Endothelial cell of umbilical vein (primary cell): ENCODE measurements around the gene LIPH. TPM values are rescaled to one million over a fixed set of nuclear protein-coding genes. Genes with fewer than 3 reads are reported as not detected.

Experiments used
- BruUV-seq: library from RNA; stranded (reverse); fragments of 400-500 nt; replicated peaks from 2 replicates; lab custom pipeline; 2021; lab: Mats Ljungman, UMichigan
- CTCF ChIA-PET: fragments of 300-600, 350-600 bp; sonication (Branson Sonifier 250); formaldehyde crosslinking; loops from one replicate; lab custom pipeline; 2021; ENCODE audit warnings: antibody characterized with exemption, inconsistent platforms; lab: Charles Lee
- POLR2A ChIA-PET: fragments of 300-600, 350-600 bp; sonication (Branson Sonifier 250); formaldehyde crosslinking; loops from one replicate; lab custom pipeline; 2021; ENCODE audit warnings: antibody characterized with exemption, inconsistent platforms; lab: Charles Lee
- DNase-seq: peaks from one replicate; pipeline ENCODE4 v3.0.0-alpha.2; 2011; ENCODE audit warnings: low read depth, low spot score
- FAIRE-seq: peaks from 2 replicates; lab custom pipeline; 2011; peaks lifted over from hg19 to GRCh38; lab: Jason Lieb, UNC
- H2AFZ ChIP-seq: 2 replicates; pipeline ENCODE4 v1.6.0; 2012; ENCODE audit warnings: low read depth, low read length, control low read depth, inconsistent platforms
- H3K27ac ChIP-seq: 2 replicates; pipeline ENCODE4 v1.5.1; 2011; ENCODE audit warnings: low read depth, mild to moderate bottlenecking, control low read depth, low read length, moderate library complexity; ENCODE audit not compliant: insufficient read depth
- H3K27me3 ChIP-seq, 2 experiments: 2 replicates each; pipeline versions ENCODE4 v1.6.0 to v1.6.1; 2011; ENCODE audit warnings: low read length in 2 of 2, mixed read lengths in 1 of 2; ENCODE audit not compliant: control insufficient read depth in 2 of 2, insufficient read depth in 2 of 2
- H3K36me3 ChIP-seq, 2 experiments: 2 replicates in 1 of 2; 3 replicates in 1 of 2; pipeline ENCODE4 v1.5.1; 2011; ENCODE audit warnings: low read length in 2 of 2, mild to moderate bottlenecking in 1 of 2, moderate library complexity in 1 of 2; ENCODE audit not compliant: control insufficient read depth in 2 of 2, insufficient read depth in 2 of 2; ENCODE audit errors: extremely low read depth in 1 of 2
- H3K4me1 ChIP-seq: 3 replicates; pipeline ENCODE4 v1.5.1; 2011; ENCODE audit warnings: mild to moderate bottlenecking, low read length; ENCODE audit not compliant: control insufficient read depth, insufficient read depth; ENCODE audit errors: extremely low read depth
- H3K4me2 ChIP-seq: 2 replicates; pipeline ENCODE4 v1.6.1; 2011; ENCODE audit warnings: low read length, control low read depth, mixed read lengths; ENCODE audit not compliant: insufficient read depth
- H3K4me3 ChIP-seq, 3 experiments: fragments of 200-600 bp in 1 of 3; sonication (generic), shearing (Covaris generic) in 1 of 3; replicated peaks in 1 of 3; 2 replicates each; pipeline ENCODE4 v1.5.1; 2011 to 2016; ENCODE audit warnings: control low read depth in 3 of 3, low read length in 3 of 3, mild to moderate bottlenecking in 2 of 3, inconsistent platforms in 1 of 3, low read depth in 1 of 3, moderate library complexity in 1 of 3; ENCODE audit not compliant: insufficient read depth in 1 of 3
- H3K79me2 ChIP-seq: 2 replicates; pipeline ENCODE4 v1.6.0; 2012; ENCODE audit warnings: low read length, inconsistent platforms; ENCODE audit not compliant: control insufficient read depth, insufficient read depth
- H3K9ac ChIP-seq: replicated peaks from 2 replicates; pipeline ENCODE3; 2011; ENCODE audit warnings: low read length, control low read depth; ENCODE audit not compliant: insufficient read depth; ENCODE audit errors: extremely low read depth
- H3K9me1 ChIP-seq: replicated peaks from 3 replicates; pipeline ENCODE4 v1.6.0; 2011; ENCODE audit warnings: mild to moderate bottlenecking, low read length; ENCODE audit not compliant: control insufficient read depth, insufficient read depth; ENCODE audit errors: extremely low read depth
- H3K9me3 ChIP-seq: replicated peaks from 2 replicates; pipeline ENCODE4 v1.5.1; 2012; ENCODE audit warnings: low read length, inconsistent platforms; ENCODE audit not compliant: control insufficient read depth, insufficient read depth
- H4K20me1 ChIP-seq: replicated peaks from 2 replicates; pipeline ENCODE3; 2011; ENCODE audit warnings: mild to moderate bottlenecking, low read length; ENCODE audit not compliant: control insufficient read depth, insufficient read depth; ENCODE audit errors: extremely low read depth
- CTCF ChIP-seq, 2 donors: IDR thresholded peaks; 1 replicate in 1 of 2; 2 replicates in 1 of 2; pipeline ENCODE4 v1.5.1; 2011; ENCODE audit warnings: low read length in 2 of 2, mild to moderate bottlenecking in 2 of 2, moderate library complexity in 2 of 2, control low read depth in 1 of 2, inconsistent platforms in 1 of 2, low read depth in 1 of 2; ENCODE audit not compliant: insufficient read depth in 1 of 2; ENCODE audit errors: extremely low read depth in 1 of 2
- GATA2 ChIP-seq: IDR thresholded peaks from 2 replicates; pipeline ENCODE4 v1.7.0; 2011; ENCODE audit warnings: low read depth, mild to moderate bottlenecking, moderate library complexity, mixed read lengths, low read length; ENCODE audit not compliant: insufficient read length, insufficient read depth
- MAX ChIP-seq: IDR thresholded peaks from 2 replicates; pipeline ENCODE4 v1.6.1; 2011; ENCODE audit not compliant: insufficient read depth, insufficient read length
- POLR2A ChIP-seq: IDR thresholded peaks from 2 replicates; pipeline ENCODE4 v1.6.1; 2012; ENCODE audit warnings: low read depth, mild to moderate bottlenecking, control low read depth, low read length
- POLR2AphosphoS5 ChIP-seq: IDR thresholded peaks from 2 replicates; pipeline ENCODE4 v1.6.1; 2012; ENCODE audit warnings: low read depth, mild to moderate bottlenecking, control low read depth, low read length, moderate library complexity; ENCODE audit not compliant: insufficient read depth
- dilution Hi-C: fragments of 300-500 bp; cut with MboI; formaldehyde crosslinking; loops from one replicate; pipeline ENCODE4 v1.15.0; 2019; ENCODE audit warnings: low sequenced_read_pairs; ENCODE audit not compliant: extremely low pct_ligation_motif_present
- intact Hi-C: fragments of 100-400 bp; cut with micrococcal nuclease; formaldehyde crosslinking; loops from one replicate; pipeline ENCODE4 v1.10.0; 2022
- polyA plus RNA-seq, 4 experiments: library from polyadenylated mRNA; depleted of rRNA in 3 of 4; stranded (reverse) in 3 of 4; unstranded in 1 of 4; fragments of >200 nt; gene quantifications; 2 replicates each; pipeline versions ENCODE4 v1.2.1 to v1.2.3, GENCODE V29; 2011 to 2012; ENCODE audit warnings: missing spikeins in 1 of 4
- total RNA-seq: library from RNA; stranded (reverse); gene quantifications from 2 replicates; pipeline ENCODE4 v1.2.3, GENCODE V29; 2021

Gene LIPH
- total and polyA plus RNA-seq, 2 donors (not counting 3 experiments of a cell fraction or from before 2014, with no cell fraction given) = not detected

GRCh38 chr3:185526349-185526951, 25.9 kb downstream of the LIPH start:
- no TSS peak for BruUV-seq
- intact Hi-C loops = no loop called here
- TF ChIP-seq MAX (no peak), GATA2 (no peak), POLR2AphosphoS5 (no peak), POLR2A (no peak), CTCF (IDR thresholded peaks at IDR 0.05; ENCODE audit: extremely low read depth in 1 of 2, insufficient read depth in 1 of 2, low read depth in 1 of 2, low read length in 2 of 2) (no peak)
- Histone ChIP-seq H3K9ac (no peak overlapping the region), H3K4me2 (no peak overlapping the region), H3K27me3 (no peaks in the 10 kb centered on the region), H3K9me3 (no peaks in the 10 kb centered on the region), H4K20me1 (no peaks in the 10 kb centered on the region), H2AFZ (no peak overlapping the region), H3K4me1 (no peaks in the 10 kb centered on the region), H3K36me3 (no peaks in the 10 kb centered on the region), H3K27ac (no peak overlapping the region), H3K79me2 (no peaks in the 10 kb centered on the region), H3K9me1 (peaks cover 3% of the 10 kb centered on the region), H3K4me3 (no peak overlapping the region)
- FAIRE-seq (no peak), DNase-seq (no peak)
- POLR2A ChIA-PET = no interaction called here
- CTCF ChIA-PET = interaction anchor here (1.5 kb wide), 1 partner anchor 33 kb away, joined by 5 read pairs; no protein-coding TSS in a partner anchor
- dilution Hi-C loops = no loop called here
